NT2/D1 (cell line): Measurements from ENCODE around the gene REM2.

Experiments used
- DNase-seq: peaks from one replicate; pipeline ENCODE4 v3.0.0-alpha.2; 2011; ENCODE audit warnings: low read depth, low spot score
- H3K27me3 ChIP-seq: 2 replicates; pipeline ENCODE4 v1.6.0; 2011; ENCODE audit warnings: mild to moderate bottlenecking; ENCODE audit not compliant: insufficient read length, insufficient read depth
- H3K36me3 ChIP-seq: 2 replicates; pipeline ENCODE4 v1.6.1; 2011; ENCODE audit warnings: mild to moderate bottlenecking, low read length, mixed read lengths; ENCODE audit not compliant: insufficient read depth, insufficient read length
- H3K4me1 ChIP-seq: 2 replicates; pipeline ENCODE4 v1.5.1; 2011; ENCODE audit not compliant: insufficient read depth, insufficient read length
- H3K4me3 ChIP-seq: 2 replicates; pipeline ENCODE4 v1.5.1; 2011; ENCODE audit warnings: low read depth; ENCODE audit not compliant: insufficient read length
- H3K9ac ChIP-seq: 2 replicates; pipeline ENCODE4 v1.6.0; 2011; ENCODE audit warnings: low read depth; ENCODE audit not compliant: insufficient read length
- H3K9me3 ChIP-seq: 2 replicates; pipeline ENCODE4 v1.5.1; 2011; ENCODE audit warnings: mild to moderate bottlenecking, low read length; ENCODE audit not compliant: insufficient read depth
- SUZ12 ChIP-seq: IDR thresholded peaks from 2 replicates; pipeline ENCODE4 v1.6.1; 2011; ENCODE audit not compliant: insufficient read length, insufficient read depth; ENCODE audit errors: extremely low read depth
- YY1 ChIP-seq: IDR thresholded peaks from 2 replicates; pipeline ENCODE4 v1.6.1; 2011; ENCODE audit not compliant: insufficient read length, insufficient read depth
- ZNF274 ChIP-seq: IDR thresholded peaks from 2 replicates; pipeline ENCODE4 v1.6.1; 2011; ENCODE audit warnings: mild to moderate bottlenecking, low read depth, low read length

REM2 gene

GRCh38 chr14:22845103-22845394 lies 38.0 kb upstream of the REM2 start:
- no peaks in the 10 kb centered on the region for H3K9me3 ChIP-seq
- peaks cover 11% of the 10 kb centered on the region for H3K4me1 ChIP-seq
- no peak overlapping the region for H3K4me3 ChIP-seq
- no peaks in the 10 kb centered on the region for H3K27me3 ChIP-seq
- no peak for TF ChIP-seq SUZ12
- TF ChIP-seq YY1 = no peak
- no peak for TF ChIP-seq ZNF274
- no peak for DNase-seq
- H3K9ac ChIP-seq = no peak overlapping the region
- peaks cover 64% of the 10 kb centered on the region for H3K36me3 ChIP-seq

- no peak for DNase-seq
- TF ChIP-seq YY1 (no peak), SUZ12 (no peak), ZNF274 (no peak)
- peaks cover 60% of the 10 kb centered on the region for H3K36me3 ChIP-seq
- no peaks in the 10 kb centered on the region for H3K9me3 ChIP-seq
- H3K27me3 ChIP-seq = no peaks in the 10 kb centered on the region
- H3K9ac ChIP-seq = no peak overlapping the region
- peaks cover 11% of the 10 kb centered on the region for H3K4me1 ChIP-seq
- H3K4me3 ChIP-seq = no peak overlapping the region
Observed at GRCh38 chr14:22845821-22846625, 37.0 kb upstream of the REM2 start.

GRCh38 chr14:22846811-22847307 lies 36.2 kb upstream of the REM2 start:
- no peak overlapping the region for H3K4me3 ChIP-seq
- H3K9ac ChIP-seq = no peak overlapping the region
- H3K36me3 ChIP-seq = peaks cover 52% of the 10 kb centered on the region
- TF ChIP-seq SUZ12 (no peak), YY1 (no peak), ZNF274 (no peak)
- peaks cover 11% of the 10 kb centered on the region for H3K4me1 ChIP-seq
- H3K27me3 ChIP-seq = no peaks in the 10 kb centered on the region
- DNase-seq = no peak
- no peaks in the 10 kb centered on the region for H3K9me3 ChIP-seq

GRCh38 chr14:22847661-22848341 lies 35.2 kb upstream of the REM2 start:
- TF ChIP-seq YY1 = no peak
- no peak for TF ChIP-seq SUZ12
- no peak for TF ChIP-seq ZNF274
- Histone ChIP-seq H3K27me3 (no peaks in the 10 kb centered on the region), H3K9me3 (no peaks in the 10 kb centered on the region), H3K4me1 (peaks cover 13% of the 10 kb centered on the region), H3K4me3 (no peak overlapping the region), H3K36me3 (peaks cover 42% of the 10 kb centered on the region), H3K9ac (peak overlapping the region; percentile 1)
- no peak for DNase-seq

GRCh38 chr14:22848351-22849164 lies 34.5 kb upstream of the REM2 start:
- peak overlapping the region; percentile 3 for H3K9ac ChIP-seq

GRCh38 chr14:22849212-22849819 lies 33.7 kb upstream of the REM2 start:
- no peaks in the 10 kb centered on the region for H3K27me3 ChIP-seq
- H3K4me3 ChIP-seq = no peak overlapping the region
- DNase-seq = no peak
- H3K9ac ChIP-seq = no peak overlapping the region
- no peaks in the 10 kb centered on the region for H3K9me3 ChIP-seq
- TF ChIP-seq YY1 (no peak), SUZ12 (no peak), ZNF274 (no peak)
- H3K4me1 ChIP-seq = peaks cover 13% of the 10 kb centered on the region
- H3K36me3 ChIP-seq = peaks cover 30% of the 10 kb centered on the region

More at GRCh38 chr14:22848351-22849164, 34.5 kb upstream of the REM2 start:
- H3K4me1 ChIP-seq = peaks cover 13% of the 10 kb centered on the region
- peaks cover 35% of the 10 kb centered on the region for H3K36me3 ChIP-seq
- H3K27me3 ChIP-seq = no peaks in the 10 kb centered on the region
- no peak for DNase-seq
- no peak overlapping the region for H3K4me3 ChIP-seq
- TF ChIP-seq ZNF274 (no peak), SUZ12 (no peak), YY1 (no peak)
- H3K9me3 ChIP-seq = no peaks in the 10 kb centered on the region
